Subcutaneous adipose tissue (tissue), 4 donors: ENCODE results near the gene TLCD5. TPM values are rescaled to one million over a fixed set of nuclear protein-coding genes. Genes with fewer than 3 reads are reported as not detected.

Experiments used
- total RNA-seq, 4 donors: library from RNA; depleted of rRNA; stranded (reverse); fragments of >200 nt; gene quantifications; one replicate each; pipeline ENCODE4 v1.1.0, GENCODE V29; 2016
- TF ChIP-seq, protein P1 (sequence below): fragments of 450-650 bp; IDR thresholded peaks from one replicate; pipeline ENCODE4 v1.5.1; 2016; ENCODE audit warnings: low read depth, mild to moderate bottlenecking, control low read depth, antibody characterized with exemption, moderate library complexity

Gene TLCD5
- total RNA-seq, 4 donors from 2014 or later, result 2.3 to 4.4 (median 3.4) TPM

GRCh38 chr11:120346233-120346632, 21.1 kb downstream of the TLCD5 start:
- TF ChIP-seq, protein P1, sequence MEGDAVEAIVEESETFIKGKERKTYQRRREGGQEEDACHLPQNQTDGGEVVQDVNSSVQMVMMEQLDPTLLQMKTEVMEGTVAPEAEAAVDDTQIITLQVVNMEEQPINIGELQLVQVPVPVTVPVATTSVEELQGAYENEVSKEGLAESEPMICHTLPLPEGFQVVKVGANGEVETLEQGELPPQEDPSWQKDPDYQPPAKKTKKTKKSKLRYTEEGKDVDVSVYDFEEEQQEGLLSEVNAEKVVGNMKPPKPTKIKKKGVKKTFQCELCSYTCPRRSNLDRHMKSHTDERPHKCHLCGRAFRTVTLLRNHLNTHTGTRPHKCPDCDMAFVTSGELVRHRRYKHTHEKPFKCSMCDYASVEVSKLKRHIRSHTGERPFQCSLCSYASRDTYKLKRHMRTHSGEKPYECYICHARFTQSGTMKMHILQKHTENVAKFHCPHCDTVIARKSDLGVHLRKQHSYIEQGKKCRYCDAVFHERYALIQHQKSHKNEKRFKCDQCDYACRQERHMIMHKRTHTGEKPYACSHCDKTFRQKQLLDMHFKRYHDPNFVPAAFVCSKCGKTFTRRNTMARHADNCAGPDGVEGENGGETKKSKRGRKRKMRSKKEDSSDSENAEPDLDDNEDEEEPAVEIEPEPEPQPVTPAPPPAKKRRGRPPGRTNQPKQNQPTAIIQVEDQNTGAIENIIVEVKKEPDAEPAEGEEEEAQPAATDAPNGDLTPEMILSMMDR, result no peak

GRCh38 chr11:120350637-120351036, 25.5 kb downstream of the TLCD5 start:
- TF ChIP-seq, protein P1, result no peak

- TF ChIP-seq, protein P1, result no peak
Observed at GRCh38 chr11:120352405-120352804, 27.3 kb downstream of the TLCD5 start.

- TF ChIP-seq, protein P1, result no peak
Observed at GRCh38 chr11:120354068-120354467, 29.0 kb downstream of the TLCD5 start.

DNA sequence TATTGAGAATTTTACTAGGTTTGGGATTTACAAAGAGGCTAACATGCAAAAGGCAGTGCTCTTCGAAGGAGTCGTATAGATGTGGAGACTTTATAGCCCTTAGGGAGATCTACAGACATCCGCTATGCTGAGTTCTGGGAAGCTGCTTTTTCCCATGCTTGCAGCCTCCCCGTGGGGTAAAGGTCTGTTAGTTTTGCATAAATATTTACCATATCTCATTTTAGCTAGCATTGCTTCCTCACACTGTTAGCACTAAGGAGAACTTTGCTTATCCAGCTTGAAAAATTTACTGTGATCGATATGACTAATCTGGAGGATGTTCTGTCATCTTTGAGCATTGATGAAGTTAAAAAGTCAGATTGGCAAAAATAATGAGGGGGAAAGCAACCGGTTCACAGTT, 29.7 kb downstream of the TLCD5 start:
- TF ChIP-seq, protein P1, result no peak

DNA sequence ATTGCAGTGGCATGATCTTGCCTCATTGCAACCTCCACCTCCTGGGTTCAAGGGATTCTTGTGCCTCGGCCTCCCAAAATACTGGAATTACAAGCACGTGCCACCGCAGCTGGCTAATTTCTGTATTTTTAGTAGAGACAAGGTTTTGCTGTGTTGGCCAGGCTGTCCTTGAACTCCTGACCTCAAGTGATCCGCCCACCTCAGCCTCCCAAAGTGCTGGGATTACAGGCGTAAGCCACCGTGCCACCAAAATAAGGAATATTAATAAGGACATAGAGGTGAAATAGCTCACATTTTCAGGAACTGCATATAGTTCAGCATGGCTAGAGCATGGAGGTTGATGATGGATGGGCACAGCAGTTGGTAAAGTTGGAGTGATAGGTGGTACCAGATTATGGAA, 32.5 kb downstream of the TLCD5 start:
- TF ChIP-seq, protein P1, result no peak

GRCh38 chr11:120358729-120359128, 33.6 kb downstream of the TLCD5 start:
- TF ChIP-seq, protein P1, result no peak

GRCh38 chr11:120363436-120363835, 38.3 kb downstream of the TLCD5 start:
- TF ChIP-seq, protein P1, result no peak
